ENCODE measurements around the gene SLC13A5.
"Not testable (repeated sequence)": the region's sequence is repeated elsewhere in the genome, so short reads cannot be mapped to it uniquely, and the experiment has no call there.

SLC13A5 gene

DNA sequence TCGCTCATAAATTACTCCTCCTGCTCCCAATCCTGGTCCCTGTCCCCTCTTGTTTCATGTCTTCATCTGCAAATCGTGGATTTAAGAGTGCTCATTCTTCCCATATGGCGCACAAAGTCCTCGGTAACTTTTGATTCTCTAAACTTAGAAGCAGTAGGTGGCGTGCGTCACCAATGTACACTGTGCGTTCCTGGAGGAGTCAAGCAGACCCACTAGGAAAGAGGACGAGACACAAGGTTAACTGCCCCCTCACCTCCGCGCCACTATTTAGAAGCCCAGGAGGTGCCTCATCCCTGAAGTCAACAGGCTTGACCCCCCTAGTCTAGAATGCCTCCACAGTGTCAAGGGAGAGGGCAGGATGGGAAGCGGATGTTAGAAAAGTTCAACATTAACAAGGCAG, 2.9 kb downstream of the SLC13A5 start:
- DNase-seq, result no peak

DNA sequence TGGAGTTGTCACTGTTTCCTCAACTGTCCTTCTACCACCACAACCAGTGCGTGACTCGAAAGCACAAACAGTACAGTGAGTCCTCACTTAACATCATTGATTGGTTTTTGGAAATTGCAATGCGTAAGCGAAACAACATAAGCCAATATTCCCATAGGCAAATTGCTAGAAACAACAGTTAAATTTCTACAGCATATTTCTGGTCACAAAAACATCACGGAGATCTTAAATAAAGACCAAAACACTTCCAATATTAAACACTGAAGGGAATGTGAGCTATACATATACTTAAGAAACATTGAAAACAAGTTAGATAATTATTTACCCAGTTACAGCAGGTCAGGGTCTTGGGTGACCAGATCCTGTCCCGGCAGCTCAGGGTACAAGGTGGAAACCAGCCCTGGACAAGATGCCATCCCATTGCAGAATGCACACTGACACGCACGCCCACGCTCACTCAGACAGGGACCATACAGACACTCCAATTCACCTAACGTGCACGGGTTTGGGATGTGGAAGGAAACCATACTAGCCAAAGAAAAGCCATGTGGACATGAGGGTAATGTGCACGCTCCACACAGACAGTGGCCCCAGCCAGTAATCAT, 4.7 kb downstream of the SLC13A5 start:
- DNase-seq, result no peak

DNA sequence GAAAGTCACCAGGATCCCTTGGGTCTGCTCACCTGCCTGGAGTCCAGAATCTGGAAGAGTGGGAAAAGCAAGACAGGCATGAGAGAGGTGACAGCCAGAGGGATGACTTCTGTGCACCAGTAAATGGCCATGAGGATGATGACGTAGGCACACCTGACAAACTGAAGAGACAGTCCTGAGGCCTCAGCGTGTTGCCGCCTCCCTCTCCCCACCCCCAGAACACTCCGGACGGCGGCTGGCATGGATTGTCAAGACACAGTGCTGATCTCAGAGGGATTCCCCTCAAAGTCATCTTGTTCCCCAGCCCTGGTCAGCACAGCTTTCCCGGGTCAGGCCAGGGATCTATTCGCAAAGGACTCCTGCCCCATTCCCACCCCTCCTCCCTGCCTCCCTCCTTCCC, 6.2 kb downstream of the SLC13A5 start:
- no peak for DNase-seq

GRCh38 chr17:6706499-6706898, 6.7 kb downstream of the SLC13A5 start:
- no peak for DNase-seq

GRCh38 chr17:6704470-6705052, 8.6 kb downstream of the SLC13A5 start:
- DNase-seq, result no peak

DNA sequence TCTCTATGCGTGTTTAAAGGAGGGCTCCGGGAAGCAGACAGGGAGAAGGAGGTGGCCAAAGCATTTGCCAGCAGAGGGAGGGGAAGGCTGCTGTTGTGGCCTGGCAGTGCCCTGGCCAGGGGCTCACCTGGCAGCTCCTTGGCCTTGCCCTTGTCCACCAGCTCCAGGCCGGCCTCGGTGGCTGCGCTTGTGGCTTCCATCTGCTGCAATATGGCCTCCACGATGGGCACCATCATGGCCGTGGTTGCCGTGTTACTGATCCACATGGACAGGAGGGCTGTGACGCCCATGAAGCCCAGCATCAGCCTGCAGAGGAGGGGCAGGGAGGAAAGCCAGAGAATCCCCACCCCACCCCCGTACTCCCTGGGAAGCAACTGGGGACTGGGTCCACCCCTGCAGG, 9.4 kb downstream of the SLC13A5 start:
- DNase-seq, result no peak

DNA sequence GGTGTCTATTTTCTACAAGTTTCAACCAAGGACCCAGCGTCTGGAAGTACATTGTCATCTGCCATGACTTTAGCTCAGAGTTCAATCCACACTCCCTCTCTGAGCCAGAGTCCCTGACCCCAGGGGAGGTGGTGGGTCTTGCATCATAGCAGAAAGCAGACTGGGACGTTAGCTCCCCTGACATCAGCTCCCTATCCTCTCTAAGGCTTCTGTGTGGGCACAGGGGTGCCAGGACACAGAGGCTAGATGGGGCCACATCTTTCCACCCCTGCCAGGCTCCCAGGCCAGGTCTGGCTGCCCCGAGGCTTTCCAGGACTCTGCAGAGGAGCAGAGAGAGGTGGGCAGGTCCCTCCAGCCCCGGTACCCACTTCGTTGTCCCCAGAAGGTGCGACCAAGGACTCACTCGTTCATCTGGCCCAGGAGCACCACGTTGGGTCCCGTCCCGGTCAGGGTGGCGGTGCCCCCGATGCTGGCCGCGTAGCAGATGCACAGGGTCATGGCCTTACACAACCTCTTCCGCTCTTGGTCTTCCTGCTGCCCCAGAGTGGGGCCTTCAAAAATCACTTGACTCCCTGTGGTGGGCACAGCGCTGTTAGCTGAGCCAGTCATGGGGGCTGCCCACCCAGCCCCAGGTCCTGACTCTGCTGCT, 10.5 kb downstream of the SLC13A5 start:
- no peak for DNase-seq

GRCh38 chr17:6701719-6702118, 11.4 kb downstream of the SLC13A5 start:
- no peak for DNase-seq

GRCh38 chr17:6700948-6701307, 12.2 kb downstream of the SLC13A5 start:
- no peak for DNase-seq

- no peak for DNase-seq
These were observed 12.9 kb downstream of the SLC13A5 start for GRCh38 chr17:6699997-6700947.

- DNase-seq, result no peak
These were observed 15.2 kb downstream of the SLC13A5 start for GRCh38 chr17:6698004-6698403.

- no peak for DNase-seq
These were observed 16.3 kb downstream of the SLC13A5 start for GRCh38 chr17:6696906-6697305.

GRCh38 chr17:6695565-6695964, 17.6 kb downstream of the SLC13A5 start:
- DNase-seq, result no peak

- no peak for DNase-seq
These were observed 18.1 kb downstream of the SLC13A5 start for GRCh38 chr17:6695051-6695450.

DNA sequence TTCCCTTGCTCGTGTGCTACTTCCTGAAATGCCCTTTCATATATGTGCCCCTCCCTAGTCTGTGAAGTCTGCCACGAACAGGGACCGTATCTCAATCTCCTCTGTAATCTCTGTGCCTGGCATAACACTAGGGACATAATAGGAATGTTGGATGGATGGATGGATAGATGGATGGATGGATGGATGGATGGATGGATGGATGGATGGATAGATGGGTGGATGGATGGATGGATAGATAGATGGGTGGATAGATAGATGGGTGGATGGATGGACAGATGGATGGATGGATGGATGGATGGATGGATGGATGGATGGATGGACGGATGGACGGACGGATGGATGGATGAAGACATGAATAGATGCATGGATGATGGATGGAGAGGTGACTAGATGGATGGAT, 21.2 kb downstream of the SLC13A5 start:
- not testable (repeated sequence) for DNase-seq

DNA sequence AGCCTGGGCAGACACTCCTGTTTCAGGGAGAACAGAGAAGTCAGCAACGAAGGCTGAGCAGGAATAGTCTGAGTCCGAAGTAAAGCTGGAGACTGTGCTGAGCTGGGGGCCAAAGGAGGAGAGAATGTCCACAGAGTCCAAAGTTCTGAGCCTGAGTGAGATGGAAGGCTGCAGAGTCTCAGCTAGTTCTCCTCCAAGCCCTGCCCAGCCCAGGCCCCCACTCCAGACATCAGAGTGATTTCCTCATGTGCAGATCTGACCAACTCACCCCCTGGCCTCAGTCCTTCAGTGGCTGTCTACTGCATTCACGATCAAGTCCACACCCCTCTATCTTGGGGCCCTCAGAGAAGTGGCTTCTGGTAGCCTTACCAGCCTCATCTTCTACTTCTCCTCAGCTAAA, 21.6 kb downstream of the SLC13A5 start:
- no peak for DNase-seq

GRCh38 chr17:6690641-6691040, 22.5 kb downstream of the SLC13A5 start:
- DNase-seq, result no peak

- DNase-seq, result no peak
These were observed 24.2 kb downstream of the SLC13A5 start for GRCh38 chr17:6688944-6689343.

GRCh38 chr17:6686026-6686425, 27.1 kb downstream of the SLC13A5 start:
- no peak for DNase-seq

DNA sequence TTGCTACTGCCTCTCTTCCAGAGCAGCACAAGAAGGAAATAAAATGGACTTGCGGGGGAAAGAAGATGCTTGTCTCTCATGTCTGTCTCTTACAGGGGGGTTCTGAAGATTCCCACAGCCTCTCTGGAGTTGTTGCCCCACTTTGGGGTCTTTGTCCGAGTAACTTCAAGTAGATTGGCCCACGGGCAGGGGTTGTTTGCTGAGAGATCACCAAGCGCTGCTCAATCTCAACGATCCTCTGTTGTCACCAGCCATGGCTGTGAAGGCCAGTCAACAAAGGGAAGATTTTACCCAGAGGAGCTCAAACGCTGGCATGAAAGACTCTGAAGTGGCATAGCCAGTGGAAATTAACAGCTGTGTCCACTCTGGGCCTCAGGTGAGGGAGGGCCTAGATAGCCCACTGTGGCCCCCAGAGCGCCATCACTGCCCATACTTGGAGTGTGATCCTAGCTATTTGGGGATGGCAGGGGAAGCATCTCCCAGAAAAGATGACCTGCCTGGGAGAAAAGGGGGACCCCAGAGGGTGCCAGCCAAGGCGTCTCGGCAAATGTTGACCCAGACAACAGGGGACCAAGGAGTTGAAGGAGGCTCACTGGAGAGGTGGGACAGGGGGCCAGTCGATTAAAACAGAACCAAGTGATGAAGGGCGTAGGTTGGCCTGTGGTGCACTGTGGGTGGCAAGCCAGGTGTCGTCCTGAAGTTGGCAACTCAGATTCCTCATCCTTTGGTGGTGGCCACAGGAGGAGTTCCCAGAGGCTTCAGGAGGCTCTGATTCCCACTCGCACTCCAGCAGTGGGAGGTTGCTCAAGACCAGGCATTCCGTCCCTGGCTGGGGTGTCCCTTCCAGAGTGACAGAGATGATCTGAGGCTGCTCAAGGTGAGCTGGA, 28.0 kb downstream of the SLC13A5 start:
- no peak for DNase-seq

DNA sequence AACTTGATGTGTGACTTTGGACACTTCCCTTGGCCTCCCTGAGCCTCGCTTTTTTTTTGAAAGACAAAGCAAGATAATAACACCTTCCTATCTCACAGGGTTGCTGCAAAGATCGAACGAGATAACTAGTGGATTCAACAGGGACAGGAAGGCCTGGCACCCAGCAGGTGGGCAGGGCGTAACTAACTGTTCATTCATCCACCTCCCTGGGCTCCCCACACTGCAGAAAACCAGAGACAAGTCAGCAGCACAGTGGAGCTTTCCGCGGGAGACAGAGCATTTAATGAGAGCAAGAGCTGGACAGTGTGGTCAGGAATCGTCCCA, 28.7 kb downstream of the SLC13A5 start:
- DNase-seq, result no peak

- no peak for DNase-seq
These were observed 29.3 kb downstream of the SLC13A5 start for GRCh38 chr17:6683730-6684459.

All from NCI-H187 treated with DMSO at 0.1 percent for 48 hours (cell line).